ENCODE results near the gene CEMIP. TPM values are rescaled to one million over a fixed set of nuclear protein-coding genes. Genes with fewer than 3 reads are reported as not detected.

Gene CEMIP
- total and polyA plus RNA-seq, 11 donors, result 0.04 to 9.6 (median 0.19) TPM

DNA sequence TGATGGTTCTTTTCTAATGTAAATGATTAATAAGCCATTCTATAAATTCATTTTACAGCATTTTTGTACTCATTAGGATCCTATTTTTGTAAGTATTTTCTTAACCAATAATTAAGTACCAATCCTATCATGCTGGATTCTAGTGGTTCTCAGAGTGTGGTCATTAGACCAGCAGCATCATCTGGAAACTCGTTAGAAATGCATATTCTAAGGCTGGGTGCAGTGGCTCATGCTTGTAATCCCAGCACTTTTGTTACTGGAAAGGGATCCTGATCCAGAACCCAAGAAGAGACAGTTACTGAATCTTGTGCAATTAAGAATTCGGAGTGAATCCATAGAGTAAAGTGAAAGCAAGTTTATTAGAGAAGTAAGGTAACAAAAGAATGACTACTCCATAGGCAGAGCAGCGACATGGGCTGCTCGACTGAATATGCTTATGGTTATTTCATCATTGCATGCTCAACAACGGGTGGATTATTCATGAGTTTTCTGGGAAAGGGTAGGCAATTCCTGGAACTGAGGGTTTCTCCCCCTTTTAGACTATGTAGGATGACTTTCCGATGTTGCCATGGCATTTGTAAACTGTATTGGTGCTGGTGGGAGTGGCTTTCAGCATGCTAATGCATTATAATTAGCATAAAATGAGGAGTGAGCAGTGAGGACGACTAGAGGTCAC lies 9.9 kb upstream of the CEMIP start:
- peaks cover 0 to 3% (median 0%) of the 10 kb centered on the region in 9 donors for H3K27me3 ChIP-seq
- TF ChIP-seq POLR2A (IDR thresholded peaks at IDR 0.05), result no peak
- no peak for TF ChIP-seq CTCF (IDR thresholded peaks at IDR 0.05)
- H3K4me3 ChIP-seq, result no peak overlapping the region
- no peaks in the 10 kb centered on the region for H3K36me3 ChIP-seq
- WGBS, 4 donors, result 85 to 91% (median 87%) methylated on average over 7 of the region's 7 CpGs
- H3K27ac ChIP-seq, result no peak overlapping the region
- ATAC-seq (no peak), DNase-seq (no peak)
- intact Hi-C loops (cut with DNase I), result no loop called here
- H3K9me3 ChIP-seq, result no peaks in the 10 kb centered on the region
- no peaks in the 10 kb centered on the region for H3K4me1 ChIP-seq

DNA sequence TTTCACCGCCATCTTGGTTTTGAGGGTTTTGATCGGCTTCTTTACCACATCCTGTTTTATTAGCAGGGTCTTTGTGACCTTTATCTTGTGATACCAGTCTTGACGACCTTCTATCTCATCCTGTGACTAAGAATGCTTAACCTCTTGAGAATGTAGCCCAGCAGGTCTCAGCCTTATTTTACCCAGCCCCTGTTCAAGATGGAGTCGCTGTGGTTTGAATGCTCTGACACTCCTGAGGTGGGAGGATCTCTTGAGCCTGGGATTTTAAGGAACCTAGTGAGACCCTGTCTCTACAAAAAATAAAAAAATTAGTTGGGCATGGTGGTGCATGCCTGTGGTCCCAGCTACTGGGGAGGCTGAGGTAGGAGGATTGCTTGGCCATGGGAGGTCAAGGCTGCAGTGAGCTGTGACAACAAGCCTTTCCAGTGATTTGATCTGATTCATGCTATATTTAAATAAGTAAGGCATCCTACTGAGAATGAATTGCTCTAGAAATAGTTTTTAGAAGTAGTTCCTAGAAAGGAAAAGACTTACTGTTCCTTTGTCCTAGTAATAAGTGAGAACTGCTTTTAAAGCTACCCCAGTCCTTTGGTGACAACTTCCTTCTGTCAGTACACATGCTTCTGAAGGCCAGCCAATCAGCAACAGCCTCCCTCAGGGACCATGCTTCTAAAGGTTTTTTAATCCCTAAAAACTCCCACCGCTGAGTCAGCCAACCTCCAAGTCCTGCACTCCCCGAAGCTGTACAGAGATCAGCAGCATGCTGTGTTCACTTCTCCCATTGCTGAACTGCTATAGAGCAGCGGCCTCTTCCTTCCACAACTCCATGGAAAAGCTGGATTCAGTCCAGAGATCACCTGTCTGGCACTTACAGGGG lies 9.1 kb upstream of the CEMIP start:
- no peak for TF ChIP-seq POLR2A (IDR thresholded peaks at IDR 0.05)
- no peak for TF ChIP-seq CTCF (IDR thresholded peaks at IDR 0.05)
- no peak for DNase-seq
- H3K4me3 ChIP-seq, result no peak overlapping the region
- no peaks in the 10 kb centered on the region for H3K9me3 ChIP-seq
- H3K27me3 ChIP-seq, result peaks cover 0 to 3% (median 0%) of the 10 kb centered on the region in 9 donors
- intact Hi-C loops (cut with DNase I), result loop anchor here in 3 of 10 donors (5.0 to 10.0 kb wide), 2 partner anchors 148 to 155 kb away; no protein-coding TSS in a partner anchor
- 72 to 82% (median 78%) methylated on average over 7 of the region's 7 CpGs for WGBS, 4 donors
- ATAC-seq, result no peak
- no peak overlapping the region for H3K27ac ChIP-seq
- no peaks in the 10 kb centered on the region for H3K36me3 ChIP-seq
- no peaks in the 10 kb centered on the region for H3K4me1 ChIP-seq

- 80 to 84% (median 82%) methylated on average over 8 of the region's 8 CpGs for WGBS, 4 donors
- no peak overlapping the region for H3K27ac ChIP-seq
- DNase-seq, result no peak
- no peaks in the 10 kb centered on the region for H3K9me3 ChIP-seq
- H3K36me3 ChIP-seq, result no peaks in the 10 kb centered on the region
- intact Hi-C loops (cut with DNase I), result loop anchor here in 3 of 10 donors (5.0 to 10.0 kb wide), 2 partner anchors 151 to 158 kb away; no protein-coding TSS in a partner anchor
- H3K4me1 ChIP-seq, result peaks cover 2 to 23% (median 13%) of the 10 kb centered on the region in 12 donors
- TF ChIP-seq CTCF (IDR thresholded peaks at IDR 0.05) (no peak), POLR2A (IDR thresholded peaks at IDR 0.05) (no peak)
- peaks cover 0 to 9% (median 0%) of the 10 kb centered on the region in 9 donors for H3K27me3 ChIP-seq
- H3K4me3 ChIP-seq, result no peak overlapping the region
- ATAC-seq, result no peak
Observed at GRCh38 chr15:80773122-80773551, 6.0 kb upstream of the CEMIP start.
